Lower lobe of right lung (tissue), 2 donors: ENCODE measurements around the gene RGP1. TPM values are rescaled to one million over a fixed set of nuclear protein-coding genes. Genes with fewer than 3 reads are reported as not detected.

Experiments used
- ATAC-seq, 2 donors: fragments of 200-7000 bp; cut with Tn5 transposase; one replicate each; pipeline ENCODE4 v1.9.1; 2020 to 2022; ENCODE audit warnings: mild to moderate bottlenecking in 2 of 2, moderate library complexity in 2 of 2
- DNase-seq: peaks from one replicate; pipeline ENCODE4 v3.0.0-alpha.2; 2020
- H3K27ac ChIP-seq: fragments of 200-600 bp; one replicate; pipeline ENCODE4 v1.8.0; 2022
- H3K27me3 ChIP-seq: fragments of 200-600 bp; one replicate; pipeline ENCODE4 v1.8.0; 2022; ENCODE audit warnings: low read depth
- H3K36me3 ChIP-seq: fragments of 200-600 bp; one replicate; pipeline ENCODE4 v1.8.0; 2022; ENCODE audit warnings: mild to moderate bottlenecking
- H3K4me1 ChIP-seq: fragments of 200-600 bp; one replicate; pipeline ENCODE4 v1.8.0; 2022
- H3K4me3 ChIP-seq: fragments of 200-600 bp; one replicate; pipeline ENCODE4 v1.8.0; 2022; ENCODE audit warnings: mild to moderate bottlenecking
- H3K9me3 ChIP-seq: fragments of 200-600 bp; one replicate; pipeline ENCODE4 v1.8.0; 2022
- intact Hi-C: fragments of 100-400 bp; cut with DNase I; formaldehyde crosslinking; loops from one replicate; pipeline ENCODE4 v1.11.0; 2022
- long read RNA-seq: library from polyadenylated mRNA; unstranded; transcript quantifications from one replicate; pipeline ENCODE4 v2.0.0, GENCODE V29; 2021
- total RNA-seq: library from RNA; stranded (reverse); fragmentation: NEBNext Ultra II Directional; extraction: Animal tissue kit (Norgen Biotek cat#: 25700); gene quantifications from one replicate; pipeline ENCODE4 v1.2.1, GENCODE V29; 2021
- TF ChIP-seq, protein P1 (sequence below): fragments of 200-600 bp; IDR thresholded peaks from one replicate; pipeline ENCODE4 v1.8.0; 2022; ENCODE audit warnings: antibody characterized with exemption, mild to moderate bottlenecking
- donor health status: DM: no; HTN: yes; CAD: no; lungs with severe emphysema.

RGP1 gene, protein sequence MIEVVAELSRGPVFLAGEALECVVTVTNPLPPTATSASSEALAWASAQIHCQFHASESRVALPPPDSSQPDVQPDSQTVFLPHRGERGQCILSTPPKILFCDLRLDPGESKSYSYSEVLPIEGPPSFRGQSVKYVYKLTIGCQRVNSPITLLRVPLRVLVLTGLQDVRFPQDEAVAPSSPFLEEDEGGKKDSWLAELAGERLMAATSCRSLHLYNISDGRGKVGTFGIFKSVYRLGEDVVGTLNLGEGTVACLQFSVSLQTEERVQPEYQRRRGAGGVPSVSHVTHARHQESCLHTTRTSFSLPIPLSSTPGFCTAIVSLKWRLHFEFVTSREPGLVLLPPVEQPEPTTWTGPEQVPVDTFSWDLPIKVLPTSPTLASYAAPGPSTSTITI
- 29.6 TPM for total RNA-seq
- long read RNA-seq, full-length matches to known transcripts = 5 of 33 reads
- long read RNA-seq, partial matches to known transcripts = 6 of 33 reads
- long read RNA-seq, other reads (novel, unspliced or antisense) = 22 of 33 reads

DNA sequence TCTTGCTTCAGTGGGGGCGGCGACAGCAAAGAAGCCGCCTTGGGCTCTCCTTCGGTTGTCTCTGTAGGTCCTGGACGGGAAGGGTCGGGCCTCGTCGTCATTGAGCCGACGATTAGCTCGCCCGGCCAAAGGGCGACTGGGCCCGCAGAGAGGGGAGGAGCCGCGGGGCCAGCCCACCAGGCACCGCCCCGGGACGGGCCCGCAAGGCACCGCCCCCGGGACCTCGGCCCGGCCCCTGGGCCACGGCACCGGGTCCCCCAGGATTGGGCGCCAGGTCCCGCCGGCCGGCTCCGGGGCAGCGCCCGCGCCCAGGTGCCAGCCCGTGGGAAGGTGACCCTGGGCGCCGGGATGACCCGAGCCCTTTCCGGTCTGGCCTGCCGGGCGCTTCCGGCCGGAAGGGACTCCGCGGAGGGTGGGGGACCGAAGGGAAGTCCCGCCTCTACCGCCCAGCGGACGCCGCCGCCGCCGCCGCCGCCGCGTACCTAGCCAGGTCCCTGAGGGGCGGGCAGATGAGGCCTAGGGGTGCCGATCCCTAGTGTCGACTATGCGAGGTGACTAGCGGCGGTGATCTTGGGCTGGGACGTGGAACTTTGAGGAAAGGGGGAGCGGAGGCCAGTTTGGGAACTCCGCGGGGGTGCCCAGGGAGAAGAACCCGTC lies at the start of gene RGP1, which contains the start of gene GBA2:
TSS of gene RGP1 (plus strand) at position 430 of the 657 bp plus-strand sequence. CDS start 469 bp downstream, outside the sequence.
TSS of gene GBA2 (minus strand) at position 371 of the 657 bp plus-strand sequence. CDS start 524 bp downstream, outside the sequence.
- H3K27me3 ChIP-seq = no peaks in the 10 kb centered on the region
- peaks cover 50% of the 10 kb centered on the region for H3K4me1 ChIP-seq
- DNase-seq = peak; percentile 90

DNA sequence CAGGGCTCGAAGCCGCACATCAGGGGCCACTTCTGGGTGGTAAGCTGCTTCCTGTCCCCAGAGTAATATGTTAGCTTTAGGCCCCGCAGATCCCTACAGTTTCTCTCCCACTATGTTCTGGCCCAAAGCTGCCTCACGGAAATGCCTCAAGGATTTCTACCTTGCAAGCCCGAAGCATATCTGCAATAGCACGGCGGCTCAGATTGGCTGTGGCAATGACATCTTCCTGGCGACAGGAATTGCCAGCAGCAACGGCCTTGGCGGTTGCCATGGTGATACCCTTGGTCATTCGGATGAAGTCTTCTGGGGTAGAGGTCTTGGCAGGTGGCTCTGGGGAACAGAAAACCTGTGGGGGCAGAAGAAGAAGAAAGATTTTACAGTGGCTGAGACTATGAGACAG lies 49.1 kb upstream of the RGP1 start:
- ATAC-seq = no peak
- no peak for DNase-seq
- Histone ChIP-seq H3K27me3 (no peaks in the 10 kb centered on the region), H3K4me3 (no peak overlapping the region), H3K36me3 (peaks cover 95% of the 10 kb centered on the region), H3K27ac (no peak overlapping the region), H3K4me1 (peaks cover 15% of the 10 kb centered on the region), H3K9me3 (no peaks in the 10 kb centered on the region)
- TF ChIP-seq, protein P1, sequence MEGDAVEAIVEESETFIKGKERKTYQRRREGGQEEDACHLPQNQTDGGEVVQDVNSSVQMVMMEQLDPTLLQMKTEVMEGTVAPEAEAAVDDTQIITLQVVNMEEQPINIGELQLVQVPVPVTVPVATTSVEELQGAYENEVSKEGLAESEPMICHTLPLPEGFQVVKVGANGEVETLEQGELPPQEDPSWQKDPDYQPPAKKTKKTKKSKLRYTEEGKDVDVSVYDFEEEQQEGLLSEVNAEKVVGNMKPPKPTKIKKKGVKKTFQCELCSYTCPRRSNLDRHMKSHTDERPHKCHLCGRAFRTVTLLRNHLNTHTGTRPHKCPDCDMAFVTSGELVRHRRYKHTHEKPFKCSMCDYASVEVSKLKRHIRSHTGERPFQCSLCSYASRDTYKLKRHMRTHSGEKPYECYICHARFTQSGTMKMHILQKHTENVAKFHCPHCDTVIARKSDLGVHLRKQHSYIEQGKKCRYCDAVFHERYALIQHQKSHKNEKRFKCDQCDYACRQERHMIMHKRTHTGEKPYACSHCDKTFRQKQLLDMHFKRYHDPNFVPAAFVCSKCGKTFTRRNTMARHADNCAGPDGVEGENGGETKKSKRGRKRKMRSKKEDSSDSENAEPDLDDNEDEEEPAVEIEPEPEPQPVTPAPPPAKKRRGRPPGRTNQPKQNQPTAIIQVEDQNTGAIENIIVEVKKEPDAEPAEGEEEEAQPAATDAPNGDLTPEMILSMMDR = no peak
- intact Hi-C loops = no loop called here

More for the DNA sequence above, at the start of gene RGP1, which contains the start of gene GBA2:
- peak within 1 kb of the TSS; percentile 91 for H3K27ac ChIP-seq
- peak within 1 kb of the TSS; percentile 95 for H3K4me3 ChIP-seq
- intact Hi-C loops = no loop called here
- H3K36me3 ChIP-seq = peaks cover 50% of the 10 kb centered on the region
- H3K9me3 ChIP-seq = no peaks in the 10 kb centered on the region
- TF ChIP-seq, protein P1 = no peak
- peak; percentile 94 to 97 for ATAC-seq

DNA sequence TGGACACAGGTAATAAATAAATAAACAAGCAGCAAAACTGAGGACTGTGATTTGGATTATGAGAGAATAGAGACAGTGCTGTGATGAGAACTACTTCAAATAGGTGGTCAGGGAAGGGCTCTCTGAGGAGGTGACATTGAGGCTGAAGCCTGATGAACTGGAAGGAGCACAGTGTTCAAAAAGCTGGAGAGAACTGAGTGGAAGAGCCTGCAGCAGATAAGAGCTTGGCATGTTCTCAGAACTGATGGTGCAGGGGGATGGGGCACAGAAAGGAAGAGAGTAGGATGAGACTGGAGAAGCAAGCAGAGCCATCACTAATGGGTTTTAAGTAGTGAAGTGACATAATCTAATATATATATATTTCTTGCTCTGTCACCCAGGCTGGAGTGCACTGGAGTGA lies 48.1 kb upstream of the RGP1 start:
- intact Hi-C loops = no loop called here
- peaks cover 100% of the 10 kb centered on the region for H3K36me3 ChIP-seq
- H3K27ac ChIP-seq = no peak overlapping the region
- TF ChIP-seq, protein P1 = no peak
- no peak for ATAC-seq
- no peaks in the 10 kb centered on the region for H3K9me3 ChIP-seq
- H3K4me3 ChIP-seq = no peak overlapping the region
- no peak for DNase-seq
- peaks cover 11% of the 10 kb centered on the region for H3K4me1 ChIP-seq
- no peaks in the 10 kb centered on the region for H3K27me3 ChIP-seq

DNA sequence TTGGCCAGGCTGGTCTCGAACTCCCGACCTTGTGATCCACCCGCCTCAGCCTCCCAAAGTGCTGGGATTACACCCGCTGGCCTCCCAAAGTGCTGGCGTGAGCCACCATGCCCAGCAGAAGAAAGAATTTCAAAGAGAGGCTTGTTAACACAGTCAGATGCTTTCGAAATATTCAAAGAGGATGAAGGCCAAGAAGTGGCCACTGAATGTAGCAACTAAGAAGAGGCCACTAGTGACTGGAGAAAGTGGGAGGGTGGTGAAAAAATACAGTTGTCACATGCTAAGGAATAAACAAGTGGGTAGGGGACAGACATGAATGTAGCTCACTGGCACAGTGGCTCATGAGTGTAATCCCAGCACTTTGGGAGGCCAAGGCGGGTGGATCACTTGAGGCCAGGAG lies 46.4 kb upstream of the RGP1 start:
- peaks cover 100% of the 10 kb centered on the region for H3K36me3 ChIP-seq
- no peaks in the 10 kb centered on the region for H3K4me1 ChIP-seq
- ATAC-seq = no peak
- TF ChIP-seq, protein P1 = no peak
- no peaks in the 10 kb centered on the region for H3K27me3 ChIP-seq
- no peak for DNase-seq
- no peaks in the 10 kb centered on the region for H3K9me3 ChIP-seq
- no peak overlapping the region for H3K27ac ChIP-seq
- H3K4me3 ChIP-seq = no peak overlapping the region
- intact Hi-C loops = no loop called here

DNA sequence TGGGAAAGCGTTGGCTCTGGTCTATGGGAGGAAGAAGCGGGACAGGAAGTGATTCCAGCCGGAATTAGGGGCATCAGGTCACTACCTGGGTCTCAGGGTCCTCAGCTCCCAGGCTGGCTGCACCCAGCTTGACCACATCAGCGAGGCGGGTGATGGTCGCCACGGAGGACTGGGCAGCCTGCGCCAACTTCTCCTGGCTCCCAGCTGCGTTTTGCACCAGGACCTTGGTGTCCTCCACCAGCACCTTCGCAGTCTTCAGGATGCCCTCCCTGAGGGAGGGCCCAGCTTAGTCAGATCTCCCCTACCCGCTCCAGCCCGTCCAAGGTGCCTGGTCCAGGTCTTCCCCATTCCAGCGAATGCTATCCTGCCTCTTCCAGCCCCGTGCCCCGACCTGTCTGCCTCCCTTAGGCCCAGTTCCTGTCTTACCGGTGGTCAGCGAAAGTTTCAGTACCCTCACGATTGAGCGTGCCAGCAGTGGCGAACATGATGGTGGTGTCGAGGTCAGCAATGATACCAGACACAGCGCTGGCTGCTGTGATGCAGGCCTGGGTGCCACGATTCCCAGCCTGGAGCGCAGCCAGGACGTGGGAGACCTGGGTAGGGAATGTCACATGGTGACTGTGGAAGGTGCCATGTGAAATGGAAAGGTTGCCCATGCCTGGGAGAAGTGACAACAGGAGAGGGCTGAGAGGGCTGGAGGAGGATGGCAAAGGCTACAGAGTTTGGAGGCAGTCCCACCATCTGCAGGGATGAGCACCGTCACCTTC lies 45.0 kb upstream of the RGP1 start:
- no peaks in the 10 kb centered on the region for H3K9me3 ChIP-seq
- ATAC-seq = no peak
- no peaks in the 10 kb centered on the region for H3K27me3 ChIP-seq
- no peak overlapping the region for H3K4me3 ChIP-seq
- no peak overlapping the region for H3K27ac ChIP-seq
- no peak for DNase-seq
- intact Hi-C loops = no loop called here
- peaks cover 100% of the 10 kb centered on the region for H3K36me3 ChIP-seq
- no peaks in the 10 kb centered on the region for H3K4me1 ChIP-seq
- TF ChIP-seq, protein P1 = no peak
